ENCODE data around the gene NDFIP1.
"Not testable (repeated sequence)": the region's sequence is repeated elsewhere in the genome, so short reads cannot be mapped to it uniquely, and the experiment has no call there.

Gene NDFIP1

GRCh38 chr5:142078221-142078620 is 30.4 kb upstream of the NDFIP1 start:
- H3K4me3 ChIP-seq (ENCODE audit: low read depth, low read length) = no peak overlapping the region
- H3K27me3 ChIP-seq (ENCODE audit: control insufficient read depth, insufficient read depth, low read length) = no peaks in the 10 kb centered on the region
- no peak overlapping the region for H3K9ac ChIP-seq (ENCODE audit: low read depth, low read length)
- no peaks in the 10 kb centered on the region for H3K4me1 ChIP-seq (ENCODE audit: control insufficient read depth, insufficient read depth, low read length)
- no peak overlapping the region for H3K27ac ChIP-seq (ENCODE audit: low read depth, low read length)
- no peaks in the 10 kb centered on the region for H3K9me3 ChIP-seq (ENCODE audit: control insufficient read depth, insufficient read depth, low read length)
- H3K36me3 ChIP-seq (ENCODE audit: control insufficient read depth, insufficient read depth, low read length) = no peaks in the 10 kb centered on the region

DNA sequence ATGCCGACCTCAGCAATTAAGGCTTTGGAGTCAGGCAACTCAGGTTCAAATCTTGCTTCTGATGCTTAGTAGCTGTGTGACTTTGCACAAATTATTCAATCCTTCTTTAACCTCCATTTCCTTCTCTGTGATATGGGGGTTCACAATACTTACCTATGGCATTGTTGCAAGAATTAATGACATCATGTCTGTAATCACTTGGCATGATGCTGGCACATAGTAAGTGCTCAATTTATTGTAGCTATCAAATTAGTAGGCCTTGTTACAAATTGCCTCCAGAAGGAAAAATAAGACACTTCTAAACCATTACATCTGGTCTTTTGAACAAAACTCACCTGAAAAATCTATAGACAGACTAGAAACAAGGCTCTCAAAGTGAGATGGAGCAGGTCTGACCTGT is 29.9 kb upstream of the NDFIP1 start:
- Histone ChIP-seq H3K27me3 (ENCODE audit: control insufficient read depth, insufficient read depth, low read length) (no peaks in the 10 kb centered on the region), H3K36me3 (ENCODE audit: control insufficient read depth, insufficient read depth, low read length) (no peaks in the 10 kb centered on the region), H3K9ac (ENCODE audit: low read depth, low read length) (no peak overlapping the region), H3K9me3 (ENCODE audit: control insufficient read depth, insufficient read depth, low read length) (no peaks in the 10 kb centered on the region), H3K27ac (ENCODE audit: low read depth, low read length) (no peak overlapping the region), H3K4me1 (ENCODE audit: control insufficient read depth, insufficient read depth, low read length) (no peaks in the 10 kb centered on the region), H3K4me3 (ENCODE audit: low read depth, low read length) (no peak overlapping the region)

GRCh38 chr5:142079306-142079721 is 29.3 kb upstream of the NDFIP1 start:
- Histone ChIP-seq H3K4me3 (ENCODE audit: low read depth, low read length) (no peak overlapping the region), H3K36me3 (ENCODE audit: control insufficient read depth, insufficient read depth, low read length) (no peaks in the 10 kb centered on the region), H3K9ac (ENCODE audit: low read depth, low read length) (no peak overlapping the region), H3K4me1 (ENCODE audit: control insufficient read depth, insufficient read depth, low read length) (no peaks in the 10 kb centered on the region), H3K27ac (ENCODE audit: low read depth, low read length) (no peak overlapping the region), H3K27me3 (ENCODE audit: control insufficient read depth, insufficient read depth, low read length) (no peaks in the 10 kb centered on the region), H3K9me3 (ENCODE audit: control insufficient read depth, insufficient read depth, low read length) (no peaks in the 10 kb centered on the region)

- H3K9me3 ChIP-seq (ENCODE audit: control insufficient read depth, insufficient read depth, low read length) = no peaks in the 10 kb centered on the region
- H3K27me3 ChIP-seq (ENCODE audit: control insufficient read depth, insufficient read depth, low read length) = no peaks in the 10 kb centered on the region
- H3K36me3 ChIP-seq (ENCODE audit: control insufficient read depth, insufficient read depth, low read length) = no peaks in the 10 kb centered on the region
- H3K4me1 ChIP-seq (ENCODE audit: control insufficient read depth, insufficient read depth, low read length) = no peaks in the 10 kb centered on the region
- H3K9ac ChIP-seq (ENCODE audit: low read depth, low read length) = no peak overlapping the region
- H3K27ac ChIP-seq (ENCODE audit: low read depth, low read length) = no peak overlapping the region
- no peak overlapping the region for H3K4me3 ChIP-seq (ENCODE audit: low read depth, low read length)
These were observed 28.3 kb upstream of the NDFIP1 start for GRCh38 chr5:142080248-142080647.

GRCh38 chr5:142082182-142082781 is 26.3 kb upstream of the NDFIP1 start:
- Histone ChIP-seq H3K4me3 (ENCODE audit: low read depth, low read length) (no peak overlapping the region), H3K27me3 (ENCODE audit: control insufficient read depth, insufficient read depth, low read length) (no peaks in the 10 kb centered on the region; the same call in 1 of the 2 replicates), H3K36me3 (ENCODE audit: control insufficient read depth, insufficient read depth, low read length) (no peaks in the 10 kb centered on the region), H3K4me1 (ENCODE audit: control insufficient read depth, insufficient read depth, low read length) (no peaks in the 10 kb centered on the region), H3K9me3 (ENCODE audit: control insufficient read depth, insufficient read depth, low read length) (no peaks in the 10 kb centered on the region), H3K9ac (ENCODE audit: low read depth, low read length) (no peak overlapping the region), H3K27ac (ENCODE audit: low read depth, low read length) (peak overlapping the region; percentile 10)

DNA sequence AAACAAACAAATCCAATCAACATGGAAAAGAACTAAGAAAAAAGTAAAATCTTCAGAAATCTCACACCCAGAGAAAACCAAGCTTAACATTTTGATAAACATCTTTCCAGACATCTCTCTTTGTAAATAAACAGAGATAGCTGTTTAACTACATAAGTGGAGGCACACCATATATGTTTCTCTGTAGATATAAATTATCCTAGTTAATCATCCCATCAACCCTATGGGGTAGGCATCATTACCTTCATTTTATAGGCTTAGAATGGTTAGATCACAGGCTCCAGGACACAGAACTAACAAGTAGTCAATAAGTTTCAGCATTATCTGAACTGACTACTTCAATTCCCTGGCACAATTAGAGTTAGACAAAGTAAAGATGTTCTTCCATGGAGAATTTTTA is 22.4 kb upstream of the NDFIP1 start:
- H3K36me3 ChIP-seq (ENCODE audit: control insufficient read depth, insufficient read depth, low read length) = no peaks in the 10 kb centered on the region
- H3K9me3 ChIP-seq (ENCODE audit: control insufficient read depth, insufficient read depth, low read length) = no peaks in the 10 kb centered on the region
- no peak overlapping the region for H3K4me3 ChIP-seq (ENCODE audit: low read depth, low read length)
- no peak overlapping the region for H3K27ac ChIP-seq (ENCODE audit: low read depth, low read length)
- H3K9ac ChIP-seq (ENCODE audit: low read depth, low read length) = no peak overlapping the region
- no peaks in the 10 kb centered on the region; the same call in 1 of the 2 replicates for H3K27me3 ChIP-seq (ENCODE audit: control insufficient read depth, insufficient read depth, low read length)
- H3K4me1 ChIP-seq (ENCODE audit: control insufficient read depth, insufficient read depth, low read length) = no peaks in the 10 kb centered on the region

DNA sequence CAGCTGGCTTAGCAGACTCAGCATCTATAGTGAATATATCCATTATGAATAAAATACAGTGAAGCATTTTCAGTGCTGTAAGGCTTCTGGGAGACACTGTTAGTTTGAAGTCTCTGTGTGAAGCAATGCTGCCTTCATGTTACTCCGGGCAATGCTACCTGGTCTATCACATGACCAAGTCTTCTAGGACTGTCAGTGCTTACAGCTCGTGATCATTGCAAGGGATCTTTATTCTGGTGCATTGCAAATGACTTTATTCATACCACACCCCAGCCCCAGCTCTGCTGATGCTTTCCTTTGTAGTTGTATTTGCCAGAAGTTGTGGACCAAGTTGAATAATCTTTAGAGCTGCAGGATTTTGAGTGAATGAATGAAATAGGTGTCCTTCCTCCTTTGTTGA is 21.9 kb upstream of the NDFIP1 start:
- no peaks in the 10 kb centered on the region; the same call in 1 of the 2 replicates for H3K27me3 ChIP-seq (ENCODE audit: control insufficient read depth, insufficient read depth, low read length)
- no peaks in the 10 kb centered on the region for H3K36me3 ChIP-seq (ENCODE audit: control insufficient read depth, insufficient read depth, low read length)
- no peak overlapping the region for H3K4me3 ChIP-seq (ENCODE audit: low read depth, low read length)
- H3K4me1 ChIP-seq (ENCODE audit: control insufficient read depth, insufficient read depth, low read length) = no peaks in the 10 kb centered on the region
- H3K27ac ChIP-seq (ENCODE audit: low read depth, low read length) = no peak overlapping the region
- H3K9ac ChIP-seq (ENCODE audit: low read depth, low read length) = no peak overlapping the region
- no peaks in the 10 kb centered on the region for H3K9me3 ChIP-seq (ENCODE audit: control insufficient read depth, insufficient read depth, low read length)

GRCh38 chr5:142087920-142088679 is 20.5 kb upstream of the NDFIP1 start:
- Histone ChIP-seq H3K4me1 (ENCODE audit: control insufficient read depth, insufficient read depth, low read length) (no peaks in the 10 kb centered on the region), H3K9ac (ENCODE audit: low read depth, low read length) (no peak overlapping the region), H3K27me3 (ENCODE audit: control insufficient read depth, insufficient read depth, low read length) (no peaks in the 10 kb centered on the region; the same call in 1 of the 2 replicates)

DNA sequence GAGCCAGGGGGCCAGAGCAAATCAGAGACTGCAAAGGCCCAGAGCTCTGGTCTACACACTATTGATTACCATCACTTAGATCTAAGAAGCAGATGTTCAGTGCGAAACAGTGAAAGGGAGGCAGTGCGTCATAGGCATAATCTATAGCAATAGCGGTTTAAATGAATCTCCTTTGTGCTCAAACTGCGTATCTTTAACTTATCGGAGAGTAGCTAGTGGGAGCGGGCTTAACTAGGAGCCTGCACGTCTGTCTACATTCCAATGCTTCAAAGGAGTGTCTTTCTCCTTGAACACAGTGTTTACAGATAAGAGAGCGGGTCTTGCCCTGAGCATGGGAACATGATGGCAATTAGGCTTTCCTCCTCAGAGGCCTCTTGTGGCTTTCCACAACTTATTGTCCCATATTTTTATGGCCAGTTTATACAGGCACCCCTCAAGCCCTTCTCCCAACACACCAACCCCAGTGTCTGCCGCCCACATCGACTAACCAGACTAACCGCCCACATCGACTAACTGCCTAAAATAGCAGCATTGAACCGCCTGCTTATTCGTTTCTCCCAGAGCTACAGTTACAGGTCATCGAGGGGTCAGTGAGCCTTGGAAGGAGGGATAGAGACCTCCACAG is 19.6 kb upstream of the NDFIP1 start:
- not testable (repeated sequence) for H3K4me3 ChIP-seq (ENCODE audit: low read depth, low read length); H3K27ac ChIP-seq (ENCODE audit: low read depth, low read length); H3K4me1 ChIP-seq (ENCODE audit: control insufficient read depth, insufficient read depth, low read length); H3K9me3 ChIP-seq (ENCODE audit: control insufficient read depth, insufficient read depth, low read length); H3K9ac ChIP-seq (ENCODE audit: low read depth, low read length); H3K36me3 ChIP-seq (ENCODE audit: control insufficient read depth, insufficient read depth, low read length); H3K27me3 ChIP-seq (ENCODE audit: control insufficient read depth, insufficient read depth, low read length)

More at GRCh38 chr5:142087920-142088679, 20.5 kb upstream of the NDFIP1 start:
- Histone ChIP-seq H3K36me3 (ENCODE audit: control insufficient read depth, insufficient read depth, low read length) (no peaks in the 10 kb centered on the region), H3K9me3 (ENCODE audit: control insufficient read depth, insufficient read depth, low read length) (no peaks in the 10 kb centered on the region), H3K4me3 (ENCODE audit: low read depth, low read length) (no peak overlapping the region), H3K27ac (ENCODE audit: low read depth, low read length) (no peak overlapping the region)

DNA sequence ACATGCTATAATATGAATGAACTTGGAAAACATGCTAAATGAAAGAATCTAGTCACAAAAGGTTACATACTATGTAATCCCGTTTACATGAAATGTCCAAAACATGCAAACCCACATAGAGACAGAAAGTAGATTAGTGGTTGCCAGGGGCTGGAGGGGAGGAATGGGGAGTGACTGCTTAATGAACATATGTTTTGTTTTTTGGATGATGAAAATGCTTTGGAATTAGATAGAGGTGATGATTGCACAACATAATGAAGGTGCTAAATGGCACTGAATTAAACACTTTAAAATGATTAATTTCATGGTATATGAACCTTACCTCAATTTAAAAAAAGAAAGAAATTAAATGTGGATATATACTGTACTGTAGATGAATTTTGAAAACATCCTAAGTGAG is 17.6 kb upstream of the NDFIP1 start:
- H3K36me3 ChIP-seq (ENCODE audit: control insufficient read depth, insufficient read depth, low read length) = no peaks in the 10 kb centered on the region
- no peak overlapping the region for H3K27ac ChIP-seq (ENCODE audit: low read depth, low read length)
- no peaks in the 10 kb centered on the region for H3K4me1 ChIP-seq (ENCODE audit: control insufficient read depth, insufficient read depth, low read length)
- H3K4me3 ChIP-seq (ENCODE audit: low read depth, low read length) = no peak overlapping the region
- H3K9me3 ChIP-seq (ENCODE audit: control insufficient read depth, insufficient read depth, low read length) = no peaks in the 10 kb centered on the region
- H3K9ac ChIP-seq (ENCODE audit: low read depth, low read length) = no peak overlapping the region
- no peaks in the 10 kb centered on the region; the same call in 1 of the 2 replicates for H3K27me3 ChIP-seq (ENCODE audit: control insufficient read depth, insufficient read depth, low read length)

- no peaks in the 10 kb centered on the region for H3K9me3 ChIP-seq (ENCODE audit: control insufficient read depth, insufficient read depth, low read length)
- H3K27ac ChIP-seq (ENCODE audit: low read depth, low read length) = no peak overlapping the region
- H3K4me1 ChIP-seq (ENCODE audit: control insufficient read depth, insufficient read depth, low read length) = no peaks in the 10 kb centered on the region
- H3K27me3 ChIP-seq (ENCODE audit: control insufficient read depth, insufficient read depth, low read length) = no peaks in the 10 kb centered on the region; the same call in 1 of the 2 replicates
- H3K36me3 ChIP-seq (ENCODE audit: control insufficient read depth, insufficient read depth, low read length) = no peaks in the 10 kb centered on the region
- H3K4me3 ChIP-seq (ENCODE audit: low read depth, low read length) = no peak overlapping the region
- no peak overlapping the region for H3K9ac ChIP-seq (ENCODE audit: low read depth, low read length)
These were observed 16.7 kb upstream of the NDFIP1 start for GRCh38 chr5:142091922-142092321.

Measured in HUES48 (cell line).